ENCODE measurements around the gene AGR3. TPM values are rescaled to one million over a fixed set of nuclear protein-coding genes. Genes with fewer than 3 reads are reported as not detected.
A peak's percentile ranks its signal among the peaks of the same experiment; 100 is the strongest.

The AGR3 gene
- total and polyA plus RNA-seq, 3 experiments from 2014 or later: not detected

DNA sequence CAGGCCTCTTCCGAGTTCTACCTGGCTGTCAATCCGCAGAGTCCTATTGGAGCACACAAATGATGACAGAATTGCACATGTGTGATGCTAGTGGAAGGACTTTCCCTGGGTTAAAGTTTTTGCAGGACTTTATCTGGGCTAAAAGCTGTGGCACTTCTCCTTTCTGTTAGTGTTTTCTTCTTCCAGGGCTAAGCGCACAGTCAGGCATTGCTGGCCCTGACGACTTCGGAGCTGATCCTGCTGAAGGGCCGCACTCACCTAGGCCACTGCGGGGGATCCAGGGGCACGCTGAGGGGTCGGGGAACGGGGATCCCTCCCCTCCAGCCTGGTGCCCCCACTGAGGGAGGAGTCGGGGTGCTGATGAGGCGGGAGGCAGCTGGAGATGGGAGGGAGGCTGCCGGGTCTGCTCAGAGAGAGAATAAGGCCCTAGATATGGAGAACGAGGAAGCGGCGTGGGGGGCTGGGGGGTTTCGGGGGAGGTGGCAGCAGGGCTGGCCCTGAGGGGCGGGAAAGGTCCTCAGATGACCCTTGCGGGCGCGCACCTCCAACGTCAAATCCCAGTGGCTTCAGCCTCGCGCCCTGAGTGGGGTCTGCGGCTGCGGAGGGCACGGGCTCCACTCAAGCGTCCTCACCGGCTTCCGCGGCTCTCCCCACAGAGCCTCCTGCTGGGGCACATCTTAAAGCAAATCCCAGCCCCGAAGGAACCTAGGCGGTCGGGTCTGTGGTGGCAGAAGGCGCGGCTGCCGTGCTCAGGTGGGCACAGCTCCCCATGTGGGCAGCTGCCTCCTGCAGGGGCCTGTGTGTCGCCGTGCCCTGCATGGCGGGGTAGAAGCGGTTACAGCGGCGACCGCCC, 30.9 kb downstream of the AGR3 start:
- no peak overlapping the region for H3K27ac Mint-ChIP-seq
- Histone ChIP-seq H3K36me3 (ENCODE audit: insufficient read depth, low read length) (no peaks in the 10 kb centered on the region), H3K4me3 (ENCODE audit: low read length) (no peak overlapping the region), H3K27me3 (ENCODE audit: insufficient read depth, low read length, poor library complexity, severe bottlenecking) (no peaks in the 10 kb centered on the region), H3K4me1 (ENCODE audit: insufficient read depth, low read length) (no peaks in the 10 kb centered on the region), H3K9me3 (ENCODE audit: low read length) (no peaks in the 10 kb centered on the region), H3K27ac (ENCODE audit: low read depth, low read length) (no peak overlapping the region)
- CTCF ChIA-PET: no interaction called here
- POLR2A ChIA-PET: no interaction called here
- peaks cover 0 to 2% (median 0%) of the 10 kb centered on the region in 5 donors for H3K9me3 Mint-ChIP-seq
- H3K4me1 Mint-ChIP-seq: no peaks in the 10 kb centered on the region
- H3K27me3 Mint-ChIP-seq: peaks cover 8 to 60% of the 10 kb centered on the region in 2 donors
- no peak for DNase-seq
- no peaks in the 10 kb centered on the region for H3K36me3 Mint-ChIP-seq
- peak overlapping the region in 1 of 7 donors; percentile 32 for H3K4me3 Mint-ChIP-seq

DNA sequence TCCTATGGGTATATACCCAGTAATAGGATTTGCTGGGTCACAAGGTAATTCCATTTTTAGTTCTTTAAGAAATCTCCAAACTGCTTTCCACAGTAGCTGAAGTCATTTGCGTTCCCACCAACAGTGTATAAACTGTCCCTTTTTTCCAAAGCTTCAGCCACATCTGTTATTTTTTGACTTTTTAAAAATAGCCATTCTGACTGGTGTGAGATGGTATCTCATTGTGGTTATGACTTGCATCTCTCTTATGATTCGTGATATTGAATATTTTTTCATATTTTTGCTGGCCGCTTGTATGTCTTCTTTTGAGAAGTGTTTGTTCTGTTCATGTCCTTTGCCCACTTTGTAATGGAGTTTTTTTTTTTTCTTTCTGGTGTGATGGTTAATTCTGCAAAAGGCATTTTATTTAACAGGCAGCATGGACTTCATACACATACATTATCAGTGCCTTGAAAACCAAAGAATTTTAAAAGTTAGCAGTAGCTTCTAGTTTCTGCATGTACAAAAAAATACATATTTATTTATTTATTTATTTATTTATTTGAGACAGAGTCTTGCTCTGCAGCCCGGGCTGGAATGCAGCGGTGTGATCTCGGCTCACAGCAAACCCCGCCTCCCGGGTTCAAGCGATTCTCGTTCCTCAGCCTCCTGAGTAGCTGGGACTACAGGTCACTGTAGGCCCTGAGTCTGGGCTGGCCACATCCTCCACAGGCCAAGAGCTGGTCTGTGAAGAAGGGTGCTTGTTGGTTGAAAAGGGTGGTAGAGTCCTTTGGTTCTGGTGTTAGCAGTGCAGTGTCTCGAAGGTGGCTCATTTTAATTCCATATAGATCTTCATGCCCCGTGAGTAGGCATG, 32.3 kb downstream of the AGR3 start:
- Mint-ChIP-seq H3K27me3 (peaks cover 7 to 60% of the 10 kb centered on the region in 2 donors), H3K9me3 (peaks cover 0 to 2% (median 0%) of the 10 kb centered on the region in 5 donors), H3K36me3 (no peaks in the 10 kb centered on the region), H3K4me1 (no peaks in the 10 kb centered on the region), H3K4me3 (no peak overlapping the region), H3K27ac (no peak overlapping the region)
- Histone ChIP-seq H3K4me1 (ENCODE audit: insufficient read depth, low read length) (no peaks in the 10 kb centered on the region), H3K27ac (ENCODE audit: low read depth, low read length) (no peak overlapping the region), H3K4me3 (ENCODE audit: low read length) (no peak overlapping the region), H3K9me3 (ENCODE audit: low read length) (no peaks in the 10 kb centered on the region), H3K36me3 (ENCODE audit: insufficient read depth, low read length) (no peaks in the 10 kb centered on the region), H3K27me3 (ENCODE audit: insufficient read depth, low read length, poor library complexity, severe bottlenecking) (no peaks in the 10 kb centered on the region)
- ChIA-PET CTCF (no interaction called here), POLR2A (no interaction called here)
- DNase-seq: no peak

DNA sequence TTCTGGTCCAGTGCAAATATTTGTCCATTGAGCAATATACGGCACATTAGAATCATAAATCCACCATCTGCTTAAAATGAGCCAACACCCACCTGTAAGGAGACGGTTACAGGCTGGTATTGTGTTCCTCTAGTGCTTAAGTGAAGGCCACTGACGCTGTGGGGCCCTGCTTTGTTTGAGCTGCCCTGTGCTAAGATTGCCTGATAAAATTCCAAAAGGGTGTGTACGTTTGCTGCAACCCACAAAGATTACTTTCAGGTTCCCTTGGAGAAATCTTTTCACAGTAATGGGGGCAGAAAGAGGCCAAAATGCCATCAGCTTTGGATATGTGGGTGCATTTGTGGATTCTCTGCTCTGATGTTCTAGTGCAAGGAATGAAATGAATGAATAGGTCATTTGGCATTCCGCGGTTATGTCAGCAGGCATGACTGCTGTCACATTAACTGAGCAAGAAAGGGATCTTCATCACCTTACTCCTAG, 34.4 kb downstream of the AGR3 start:
- Histone ChIP-seq H3K4me1 (ENCODE audit: insufficient read depth, low read length) (no peaks in the 10 kb centered on the region), H3K27ac (ENCODE audit: low read depth, low read length) (no peak overlapping the region), H3K27me3 (ENCODE audit: insufficient read depth, low read length, poor library complexity, severe bottlenecking) (no peaks in the 10 kb centered on the region), H3K4me3 (ENCODE audit: low read length) (no peak overlapping the region), H3K9me3 (ENCODE audit: low read length) (no peaks in the 10 kb centered on the region), H3K36me3 (ENCODE audit: insufficient read depth, low read length) (no peaks in the 10 kb centered on the region)
- no peak overlapping the region for H3K4me3 Mint-ChIP-seq
- H3K36me3 Mint-ChIP-seq: no peaks in the 10 kb centered on the region
- H3K9me3 Mint-ChIP-seq: peaks cover 0 to 2% (median 0%) of the 10 kb centered on the region in 5 donors
- CTCF ChIA-PET: no interaction called here
- H3K4me1 Mint-ChIP-seq: no peaks in the 10 kb centered on the region
- H3K27me3 Mint-ChIP-seq: peaks cover 8 to 52% of the 10 kb centered on the region in 2 donors
- no peak overlapping the region for H3K27ac Mint-ChIP-seq
- POLR2A ChIA-PET: no interaction called here
- no peak for DNase-seq

DNA sequence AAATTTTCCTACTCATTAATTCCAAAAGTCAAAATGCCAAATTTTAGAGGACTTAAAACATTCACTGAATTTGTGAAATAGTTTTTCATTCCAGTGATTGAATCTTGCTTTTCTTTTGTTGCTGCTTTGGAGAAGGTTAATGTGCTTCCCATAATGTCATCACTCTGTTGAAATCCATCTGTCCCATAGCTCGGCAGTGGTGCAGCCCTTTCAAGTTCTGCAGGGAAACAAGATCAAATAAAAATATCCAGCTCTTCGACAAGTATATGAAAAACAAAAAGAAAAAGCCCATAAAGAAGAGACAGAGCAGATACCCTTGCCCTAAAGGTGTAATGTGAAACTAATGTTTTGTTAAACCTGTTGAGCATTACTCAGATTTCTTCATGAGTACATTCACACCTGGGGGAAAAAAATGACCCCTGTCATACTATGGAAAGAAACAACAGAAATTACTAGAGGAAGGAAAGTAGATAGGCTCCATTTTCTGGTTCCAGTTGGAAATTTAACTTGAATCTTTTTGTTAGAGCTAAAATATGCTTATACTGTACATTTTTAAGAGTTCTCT, 35.1 kb downstream of the AGR3 start:
- Histone ChIP-seq H3K36me3 (ENCODE audit: insufficient read depth, low read length) (no peaks in the 10 kb centered on the region), H3K4me3 (ENCODE audit: low read length) (no peak overlapping the region), H3K27me3 (ENCODE audit: insufficient read depth, low read length, poor library complexity, severe bottlenecking) (no peaks in the 10 kb centered on the region), H3K4me1 (ENCODE audit: insufficient read depth, low read length) (no peaks in the 10 kb centered on the region), H3K27ac (ENCODE audit: low read depth, low read length) (no peak overlapping the region), H3K9me3 (ENCODE audit: low read length) (no peaks in the 10 kb centered on the region)
- Mint-ChIP-seq H3K4me1 (no peaks in the 10 kb centered on the region), H3K27ac (no peak overlapping the region), H3K9me3 (peaks cover 0 to 2% (median 0%) of the 10 kb centered on the region in 5 donors), H3K36me3 (no peaks in the 10 kb centered on the region), H3K4me3 (no peak overlapping the region), H3K27me3 (peaks cover 6 to 44% of the 10 kb centered on the region in 2 donors)
- CTCF ChIA-PET: no interaction called here
- POLR2A ChIA-PET: no interaction called here
- no peak for DNase-seq

DNA sequence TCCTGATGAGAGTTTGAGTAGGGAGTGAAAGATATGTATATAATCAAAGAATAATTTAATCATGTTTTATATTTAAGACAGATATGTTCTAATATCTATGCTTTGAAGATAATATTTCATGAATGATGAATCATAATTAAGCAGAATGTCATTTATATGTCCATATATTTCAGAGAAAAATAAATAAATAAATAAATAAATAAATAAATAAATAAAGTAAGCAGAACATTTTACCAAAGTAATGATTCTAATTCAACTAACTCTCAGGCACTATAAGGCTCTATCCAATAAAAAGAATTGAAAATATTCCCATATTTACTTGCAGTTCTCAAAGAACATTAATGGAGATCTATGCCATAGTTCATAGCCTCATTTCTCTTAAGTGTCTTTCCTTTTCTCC, 36.0 kb downstream of the AGR3 start:
- Histone ChIP-seq H3K27me3 (ENCODE audit: insufficient read depth, low read length, poor library complexity, severe bottlenecking) (no peaks in the 10 kb centered on the region), H3K27ac (ENCODE audit: low read depth, low read length) (no peak overlapping the region), H3K4me3 (ENCODE audit: low read length) (no peak overlapping the region), H3K4me1 (ENCODE audit: insufficient read depth, low read length) (no peaks in the 10 kb centered on the region), H3K9me3 (ENCODE audit: low read length) (no peaks in the 10 kb centered on the region), H3K36me3 (ENCODE audit: insufficient read depth, low read length) (no peaks in the 10 kb centered on the region)
- ChIA-PET CTCF (no interaction called here), POLR2A (no interaction called here)
- H3K4me3 Mint-ChIP-seq: no peak overlapping the region
- no peaks in the 10 kb centered on the region for H3K4me1 Mint-ChIP-seq
- no peak for DNase-seq
- no peaks in the 10 kb centered on the region for H3K36me3 Mint-ChIP-seq
- peaks cover 5 to 40% of the 10 kb centered on the region in 2 donors for H3K27me3 Mint-ChIP-seq
- H3K27ac Mint-ChIP-seq: no peak overlapping the region
- H3K9me3 Mint-ChIP-seq: no peaks in the 10 kb centered on the region

DNA sequence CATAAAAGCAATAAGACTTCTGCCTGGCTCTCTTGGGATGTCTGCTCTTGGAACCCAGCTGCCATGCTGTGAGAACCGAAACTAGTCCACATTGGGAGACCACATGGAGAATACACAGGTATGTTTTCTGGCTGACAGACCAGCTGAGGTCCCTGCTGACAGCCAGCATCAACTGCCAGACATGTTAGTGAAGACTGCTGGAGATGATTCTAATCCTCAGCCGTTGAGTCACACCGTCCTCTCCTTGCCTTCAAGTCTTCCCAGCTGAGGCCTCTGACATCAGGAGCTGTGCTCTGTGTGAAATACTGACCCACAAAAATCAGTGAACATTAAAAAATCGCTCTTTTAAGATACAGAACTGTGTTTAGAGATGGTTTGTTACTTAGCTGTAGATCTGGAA, 40.1 kb downstream of the AGR3 start:
- peaks cover 3 to 17% of the 10 kb centered on the region in 2 donors for H3K27me3 Mint-ChIP-seq
- CTCF ChIA-PET: no interaction called here

DNA sequence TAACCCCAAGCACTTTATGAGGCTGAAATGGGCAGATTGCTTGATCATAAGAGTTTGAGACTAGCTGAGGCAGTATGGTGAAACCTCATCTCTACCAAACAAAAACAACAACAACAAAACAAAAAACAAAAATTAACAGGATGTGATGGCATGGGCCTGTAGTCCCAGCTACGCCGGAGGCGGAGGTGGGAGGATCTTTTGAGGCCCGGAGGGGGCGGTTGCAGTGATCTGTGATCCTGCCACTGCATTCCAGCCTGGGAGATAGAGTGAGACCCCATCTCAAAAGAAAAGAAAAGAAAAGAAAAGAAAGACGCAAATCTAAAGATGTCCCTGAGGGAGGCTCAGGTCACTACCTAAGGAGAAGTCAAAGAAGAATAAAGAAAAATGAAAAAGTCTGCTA, 41.7 kb downstream of the AGR3 start:
- Histone ChIP-seq H3K27me3 (ENCODE audit: insufficient read depth, low read length, poor library complexity, severe bottlenecking) (no peaks in the 10 kb centered on the region), H3K4me1 (ENCODE audit: insufficient read depth, low read length) (no peaks in the 10 kb centered on the region), H3K27ac (ENCODE audit: low read depth, low read length) (no peak overlapping the region), H3K4me3 (ENCODE audit: low read length) (no peak overlapping the region), H3K36me3 (ENCODE audit: insufficient read depth, low read length) (no peaks in the 10 kb centered on the region), H3K9me3 (ENCODE audit: low read length) (no peaks in the 10 kb centered on the region)
- Mint-ChIP-seq H3K4me3 (no peak overlapping the region), H3K27me3 (peaks cover 3 to 17% of the 10 kb centered on the region in 2 donors), H3K36me3 (no peaks in the 10 kb centered on the region), H3K4me1 (no peaks in the 10 kb centered on the region), H3K9me3 (no peaks in the 10 kb centered on the region), H3K27ac (no peak overlapping the region)
- ChIA-PET POLR2A (no interaction called here), CTCF (no interaction called here)
- no peak for DNase-seq

More for the DNA sequence above, 40.1 kb downstream of the AGR3 start:
- no peaks in the 10 kb centered on the region for H3K9me3 ChIP-seq (ENCODE audit: low read length)
- H3K4me3 ChIP-seq (ENCODE audit: low read length): no peak overlapping the region
- Mint-ChIP-seq H3K4me1 (no peaks in the 10 kb centered on the region), H3K27ac (peak overlapping the region in 1 of 8 donors; percentile 21), H3K9me3 (no peaks in the 10 kb centered on the region), H3K36me3 (no peaks in the 10 kb centered on the region), H3K4me3 (no peak overlapping the region)
- POLR2A ChIA-PET: no interaction called here
- no peaks in the 10 kb centered on the region for H3K27me3 ChIP-seq (ENCODE audit: insufficient read depth, low read length, poor library complexity, severe bottlenecking)
- DNase-seq: no peak
- H3K27ac ChIP-seq (ENCODE audit: low read depth, low read length): no peak overlapping the region
- H3K4me1 ChIP-seq (ENCODE audit: insufficient read depth, low read length): no peaks in the 10 kb centered on the region
- no peaks in the 10 kb centered on the region for H3K36me3 ChIP-seq (ENCODE audit: insufficient read depth, low read length)

DNA sequence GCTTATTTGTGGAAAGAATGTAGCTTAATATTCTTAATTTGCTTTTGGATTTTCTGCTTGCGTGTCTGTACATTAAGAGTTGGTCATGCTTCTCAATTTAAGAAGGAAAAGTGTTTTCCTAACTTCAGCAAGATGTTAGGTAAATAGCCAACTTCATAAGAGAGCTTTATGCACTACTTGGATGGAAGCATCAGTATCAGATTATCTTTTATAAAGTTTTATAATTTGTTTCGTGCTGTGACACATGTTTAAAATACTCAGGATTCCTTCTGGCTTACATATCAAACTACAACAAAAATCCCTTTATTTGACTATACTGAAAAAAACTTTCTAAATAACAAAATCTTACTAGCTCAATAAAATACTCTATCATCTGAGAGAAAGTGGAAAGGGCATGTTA, 42.1 kb downstream of the AGR3 start:
- ChIA-PET CTCF (no interaction called here), POLR2A (no interaction called here)

More for the DNA sequence above, 42.1 kb downstream of the AGR3 start:
- Mint-ChIP-seq H3K4me3 (no peak overlapping the region), H3K36me3 (no peaks in the 10 kb centered on the region), H3K27ac (no peak overlapping the region), H3K4me1 (no peaks in the 10 kb centered on the region), H3K27me3 (peaks cover 3 to 17% of the 10 kb centered on the region in 2 donors), H3K9me3 (no peaks in the 10 kb centered on the region)
- no peak for DNase-seq
- H3K27me3 ChIP-seq (ENCODE audit: insufficient read depth, low read length, poor library complexity, severe bottlenecking): no peaks in the 10 kb centered on the region
- H3K9me3 ChIP-seq (ENCODE audit: low read length): no peaks in the 10 kb centered on the region
- H3K4me3 ChIP-seq (ENCODE audit: low read length): no peak overlapping the region
- no peaks in the 10 kb centered on the region for H3K36me3 ChIP-seq (ENCODE audit: insufficient read depth, low read length)
- no peak overlapping the region for H3K27ac ChIP-seq (ENCODE audit: low read depth, low read length)
- no peaks in the 10 kb centered on the region for H3K4me1 ChIP-seq (ENCODE audit: insufficient read depth, low read length)

Data from CD8-positive, alpha-beta memory T cell (primary cell).